SK-N-SH (cell line): Measurements from ENCODE around the gene C2orf42. TPM values are rescaled to one million over a fixed set of nuclear protein-coding genes. Genes with fewer than 3 reads are reported as not detected.

Experiments
- CTCF ChIA-PET: fragments of 300-600, 350-600 bp; formaldehyde crosslinking; extraction: SDS; loops from one replicate; lab custom pipeline; 2021; lab: Yijun Ruan, JAX
- POLR2A ChIA-PET: fragments of 350-600 bp; sonication (Branson Sonifier 250); formaldehyde crosslinking; extraction: SDS; loops from one replicate; lab custom pipeline; 2020; ENCODE audit warnings: antibody characterized with exemption, inconsistent platforms; lab: Yijun Ruan, JAX
- DNase-seq: peaks from one replicate; pipeline ENCODE4 v3.0.0; 2012
- H2AFZ ChIP-seq: fragments of 200-600 bp; sonication (generic); 2 replicates; pipeline ENCODE4 v1.8.1; 2016; ENCODE audit warnings: antibody characterized with exemption, mild to moderate bottlenecking, low read depth
- H3F3A ChIP-seq: fragments of 200-600 bp; sonication (generic); replicated peaks from 2 replicates; pipeline ENCODE3; 2016; ENCODE audit warnings: antibody characterized with exemption, mild to moderate bottlenecking; ENCODE audit not compliant: insufficient read depth
- H3K27ac ChIP-seq, 2 experiments: fragments of 200-500 bp in 1 of 2; fragments of 200-600 bp in 1 of 2; sonication (Bioruptor generic) in 1 of 2; sonication (generic), shearing (Covaris generic) in 1 of 2; 2 replicates each; pipeline versions ENCODE4 v1.5.1 to v1.6.1; 2014 to 2016; ENCODE audit warnings: low read depth in 2 of 2, inconsistent platforms in 1 of 2, low read length in 1 of 2, mild to moderate bottlenecking in 1 of 2, mixed read lengths in 1 of 2
- H3K27me3 ChIP-seq: fragments of 200-600 bp; sonication (generic), shearing (Covaris generic); 2 replicates; pipeline ENCODE4 v1.6.1; 2016; ENCODE audit warnings: mixed run types; ENCODE audit not compliant: insufficient read depth
- H3K36me3 ChIP-seq, 2 experiments: fragments of 200-500 bp in 1 of 2; fragments of 200-600 bp in 1 of 2; sonication (Bioruptor generic) in 1 of 2; sonication (generic) in 1 of 2; replicated peaks in 1 of 2; 2 replicates each; pipeline versions ENCODE3 to v1.5.1; 2014 to 2016; ENCODE audit warnings: low read length in 1 of 2, mild to moderate bottlenecking in 1 of 2; ENCODE audit not compliant: insufficient read depth in 2 of 2, control insufficient read depth in 1 of 2
- H3K4me1 ChIP-seq, 2 experiments: fragments of 200-500 bp in 1 of 2; fragments of 200-600 bp in 1 of 2; sonication (Bioruptor generic) in 1 of 2; sonication (generic), shearing (Covaris generic) in 1 of 2; 2 replicates each; pipeline versions ENCODE4 v1.5.1 to v1.6.1; 2014 to 2016; ENCODE audit warnings: low read depth in 1 of 2, low read length in 1 of 2, mixed run types in 1 of 2; ENCODE audit not compliant: insufficient read depth in 2 of 2, control insufficient read depth in 1 of 2
- H3K4me2 ChIP-seq: fragments of 200-600 bp; sonication (generic), shearing (Covaris generic); 2 replicates; pipeline ENCODE4 v1.6.1; 2017; ENCODE audit warnings: mixed run types
- H3K4me3 ChIP-seq, 2 experiments: fragments of 200-500 bp in 1 of 2; fragments of 200-600 bp in 1 of 2; sonication (Bioruptor generic) in 1 of 2; sonication (generic), shearing (Covaris generic) in 1 of 2; 2 replicates each; pipeline versions ENCODE4 v1.5.1 to v1.8.1; 2014 to 2016; ENCODE audit warnings: low read depth in 2 of 2, inconsistent platforms in 1 of 2, low read length in 1 of 2, mild to moderate bottlenecking in 1 of 2, mixed read lengths in 1 of 2, moderate library complexity in 1 of 2
- H3K79me2 ChIP-seq: fragments of 200-600 bp; sonication (generic); 2 replicates; pipeline ENCODE4 v1.8.1; 2017; ENCODE audit warnings: mild to moderate bottlenecking; ENCODE audit not compliant: insufficient read depth
- H3K9ac ChIP-seq: fragments of 200-600 bp; sonication (generic); 2 replicates; pipeline ENCODE4 v1.6.1; 2017; ENCODE audit warnings: mixed run types
- H3K9me2 ChIP-seq: fragments of 200-600 bp; sonication (generic); 2 replicates; pipeline ENCODE4 v1.6.1; 2017; ENCODE audit warnings: mixed run types
- H3K9me3 ChIP-seq: fragments of 200-600 bp; sonication (generic); 2 replicates; pipeline ENCODE4 v1.6.1; 2017; ENCODE audit warnings: mixed run types, mild to moderate bottlenecking, moderate library complexity
- H4K20me1 ChIP-seq: fragments of 200-600 bp; sonication (generic); 2 replicates; pipeline ENCODE4 v1.6.1; 2017; ENCODE audit warnings: mild to moderate bottlenecking, mixed run types; ENCODE audit not compliant: insufficient read depth
- CHD2 ChIP-seq: fragments of 150-350 bp; IDR thresholded peaks from 2 replicates; pipeline ENCODE4 v1.6.1; 2018; ENCODE audit warnings: low read length; ENCODE audit not compliant: partially characterized antibody
- ELF1 ChIP-seq: IDR thresholded peaks from 2 replicates; pipeline ENCODE4 v1.4.0; 2012
- EP300 ChIP-seq, 2 experiments: IDR thresholded peaks; 2 replicates each; pipeline versions ENCODE4 v1.4.0 to v1.6.1; 2012; ENCODE audit warnings: borderline replicate concordance in 1 of 2, low read depth in 1 of 2, low read length in 1 of 2
- FOSL2 ChIP-seq: IDR thresholded peaks from 2 replicates; pipeline ENCODE4 v1.4.0; 2012; ENCODE audit warnings: low read depth, mild to moderate bottlenecking, moderate library complexity, borderline replicate concordance
- FOXJ3 ChIP-seq: sonication (generic); formaldehyde crosslinking; IDR thresholded peaks from 2 replicates; pipeline ENCODE4 v1.5.1; 2020; ENCODE audit warnings: mild to moderate bottlenecking, missing genetic modification reagents
- FOXM1 ChIP-seq: IDR thresholded peaks from 2 replicates; pipeline ENCODE4 v1.4.0; 2012; ENCODE audit warnings: low read depth, mild to moderate bottlenecking
- GABPA ChIP-seq: IDR thresholded peaks from 2 replicates; pipeline ENCODE4 v1.4.0; 2012; ENCODE audit warnings: low read depth, mild to moderate bottlenecking
- GATA2 ChIP-seq: sonication (generic); formaldehyde crosslinking; IDR thresholded peaks from 2 replicates; pipeline ENCODE4 v1.5.0; 2020; ENCODE audit warnings: mild to moderate bottlenecking, missing genetic modification reagents
- MAX ChIP-seq: IDR thresholded peaks from 2 replicates; pipeline ENCODE4 v1.4.0; 2012; ENCODE audit warnings: low read depth
- MEF2A ChIP-seq: IDR thresholded peaks from 2 replicates; pipeline ENCODE4 v1.4.0; 2012; ENCODE audit warnings: low read depth, borderline replicate concordance
- PBX3 ChIP-seq: IDR thresholded peaks from 2 replicates; pipeline ENCODE4; 2012
- RCOR1 ChIP-seq: fragments of 150-350 bp; IDR thresholded peaks from 2 replicates; pipeline ENCODE4 v1.6.1; 2017; ENCODE audit warnings: antibody characterized with exemption, low read length
- REST ChIP-seq: IDR thresholded peaks from 2 replicates; pipeline ENCODE4 v1.6.1; 2012; ENCODE audit warnings: mild to moderate bottlenecking, low read depth, low read length, moderate library complexity
- RFX5 ChIP-seq: IDR thresholded peaks from 2 replicates; pipeline ENCODE4 v1.6.1; 2012; ENCODE audit warnings: mild to moderate bottlenecking, improper control_type of control experiment, low read length
- TAF1 ChIP-seq: IDR thresholded peaks from 2 replicates; pipeline ENCODE4 v1.6.1; 2012; ENCODE audit warnings: low read depth, mild to moderate bottlenecking, low read length, moderate library complexity, borderline replicate concordance
- TEAD4 ChIP-seq: IDR thresholded peaks from 2 replicates; pipeline ENCODE4 v1.4.0; 2012; ENCODE audit warnings: mild to moderate bottlenecking, borderline replicate concordance; ENCODE audit not compliant: insufficient read depth
- USF1 ChIP-seq: IDR thresholded peaks from 2 replicates; pipeline ENCODE4 v1.4.0; 2012; ENCODE audit warnings: low read depth, borderline replicate concordance
- ZBTB33 ChIP-seq: IDR thresholded peaks from 2 replicates; pipeline ENCODE4 v1.4.0; 2012; ENCODE audit warnings: low read depth, borderline replicate concordance
- WGBS: methylation state at CpG from one replicate; pipeline ENCODE4 v1.1.6; 2017; ENCODE audit warnings: low lambda C conversion rate; 5-methylcytosine and 5-hydroxymethylcytosine counted together
- polyA plus RNA-seq, 3 experiments: library from polyadenylated mRNA; depleted of rRNA; stranded (reverse); fragments of >200 nt; gene quantifications; 2 replicates each; pipeline ENCODE4 v1.2.3, GENCODE V29; 2012
- TF ChIP-seq, protein P1 (sequence below): fragments of 150-350 bp; IDR thresholded peaks from 2 replicates; pipeline ENCODE4 v1.6.1; 2016; ENCODE audit warnings: mild to moderate bottlenecking, low read depth, low read length

The C2orf42 gene
- polyA plus RNA-seq, 1 of the 3 experiments (the other 2 are of a cell fraction), result 5.1 TPM

DNA sequence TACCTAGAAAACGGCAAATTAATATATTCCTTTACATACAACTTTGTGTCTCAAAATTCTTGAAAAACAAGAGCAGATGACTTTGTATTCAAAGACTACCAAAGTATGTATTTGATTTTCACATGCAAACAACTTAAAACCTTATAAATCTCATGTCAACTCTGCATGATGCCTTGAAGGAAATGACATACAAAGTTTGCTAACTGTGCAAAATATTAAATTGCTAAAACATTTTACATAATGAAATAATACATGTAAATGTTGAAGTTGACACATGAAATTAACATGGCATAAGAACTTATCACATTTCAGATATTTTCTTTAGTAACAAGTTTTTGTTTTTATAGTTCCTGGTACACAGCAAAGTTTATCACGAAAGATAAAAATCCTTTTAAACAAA, 20.8 kb upstream of the C2orf42 start:
- Histone ChIP-seq H4K20me1 (peaks cover 3% of the 10 kb centered on the region; the same call in 1 of the 2 replicates), H3K9me2 (no peaks in the 10 kb centered on the region), H3K9me3 (no peaks in the 10 kb centered on the region), H3K4me1 (peaks cover 3 to 38% of the 10 kb centered on the region in 2 experiments; a peak in 3 of 4 replicates), H3K27ac (no peak overlapping the region), H3K36me3 (peaks cover 54 to 71% of the 10 kb centered on the region in 2 experiments), H3K27me3 (no peaks in the 10 kb centered on the region), H3K9ac (no peak overlapping the region), H2AFZ (no peak overlapping the region), H3F3A (peaks cover 42% of the 10 kb centered on the region), H3K4me2 (no peak overlapping the region), H3K79me2 (peaks cover 17% of the 10 kb centered on the region; the same call in 1 of the 2 replicates), H3K4me3 (no peak overlapping the region)
- WGBS, result 95% methylated on average over 2 of the region's 2 CpGs
- ChIA-PET CTCF (no interaction called here), POLR2A (interaction anchor here (1.1 kb wide), 1 partner anchor 21 kb away, joined by 3 read pairs; the partner anchor contains the start of gene C2orf42)
- TF ChIP-seq CHD2 (no peak), FOSL2 (no peak), USF1 (no peak), GABPA (no peak), TEAD4 (no peak), FOXJ3 (CRISPR knock-in tag) (no peak), ELF1 (no peak), ZBTB33 (no peak), PBX3 (no peak), RFX5 (no peak), MEF2A (no peak), REST (no peak), TAF1 (no peak), FOXM1 (no peak), EP300 (IDR thresholded peaks at IDR 0.05; ENCODE audit: borderline replicate concordance in 1 of 2, low read depth in 1 of 2, low read length in 1 of 2) (no peak), RCOR1 (no peak), GATA2 (no peak), MAX (no peak)
- TF ChIP-seq, protein P1, sequence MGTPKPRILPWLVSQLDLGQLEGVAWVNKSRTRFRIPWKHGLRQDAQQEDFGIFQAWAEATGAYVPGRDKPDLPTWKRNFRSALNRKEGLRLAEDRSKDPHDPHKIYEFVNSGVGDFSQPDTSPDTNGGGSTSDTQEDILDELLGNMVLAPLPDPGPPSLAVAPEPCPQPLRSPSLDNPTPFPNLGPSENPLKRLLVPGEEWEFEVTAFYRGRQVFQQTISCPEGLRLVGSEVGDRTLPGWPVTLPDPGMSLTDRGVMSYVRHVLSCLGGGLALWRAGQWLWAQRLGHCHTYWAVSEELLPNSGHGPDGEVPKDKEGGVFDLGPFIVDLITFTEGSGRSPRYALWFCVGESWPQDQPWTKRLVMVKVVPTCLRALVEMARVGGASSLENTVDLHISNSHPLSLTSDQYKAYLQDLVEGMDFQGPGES, result no peak
- DNase-seq, result no peak
